ENCODE measurements around the gene PSMC2. TPM values are rescaled to one million over a fixed set of nuclear protein-coding genes. Genes with fewer than 3 reads are reported as not detected.

PSMC2 gene
- total and polyA plus RNA-seq, 2 experiments from 2014 or later = 107 to 131 TPM

DNA sequence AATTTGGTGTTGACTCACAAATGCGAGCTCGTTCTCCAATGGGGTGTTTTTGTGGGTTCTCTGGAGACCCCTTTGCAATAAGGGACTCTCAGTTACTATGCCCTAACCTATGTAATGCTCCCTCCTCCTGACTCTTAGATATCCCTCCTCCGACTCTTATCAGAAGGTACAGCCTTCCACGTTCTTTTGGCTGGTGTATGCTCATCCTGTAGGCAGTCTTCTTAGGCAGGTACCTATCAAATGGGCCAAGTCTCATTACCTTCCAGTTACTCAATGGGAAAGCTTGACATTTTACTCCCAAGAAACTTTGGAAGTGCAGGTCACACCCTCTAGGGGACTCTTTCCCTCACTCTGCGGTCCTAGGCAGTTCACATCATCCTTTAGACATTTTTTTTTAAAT, 66.0 kb downstream of the PSMC2 start (continued):
- TF ChIP-seq, protein P1, sequence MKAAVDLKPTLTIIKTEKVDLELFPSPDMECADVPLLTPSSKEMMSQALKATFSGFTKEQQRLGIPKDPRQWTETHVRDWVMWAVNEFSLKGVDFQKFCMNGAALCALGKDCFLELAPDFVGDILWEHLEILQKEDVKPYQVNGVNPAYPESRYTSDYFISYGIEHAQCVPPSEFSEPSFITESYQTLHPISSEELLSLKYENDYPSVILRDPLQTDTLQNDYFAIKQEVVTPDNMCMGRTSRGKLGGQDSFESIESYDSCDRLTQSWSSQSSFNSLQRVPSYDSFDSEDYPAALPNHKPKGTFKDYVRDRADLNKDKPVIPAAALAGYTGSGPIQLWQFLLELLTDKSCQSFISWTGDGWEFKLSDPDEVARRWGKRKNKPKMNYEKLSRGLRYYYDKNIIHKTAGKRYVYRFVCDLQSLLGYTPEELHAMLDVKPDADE (IDR thresholded peaks at IDR 0.05) = no peak
- TF ChIP-seq EZH2 (IDR thresholded peaks at IDR 0.05; ENCODE audit: low read depth, unreplicated experiment) = no peak
- TF ChIP-seq ZNF114 (CRISPR knock-in tag; IDR thresholded peaks at IDR 0.05) = no peak

DNA sequence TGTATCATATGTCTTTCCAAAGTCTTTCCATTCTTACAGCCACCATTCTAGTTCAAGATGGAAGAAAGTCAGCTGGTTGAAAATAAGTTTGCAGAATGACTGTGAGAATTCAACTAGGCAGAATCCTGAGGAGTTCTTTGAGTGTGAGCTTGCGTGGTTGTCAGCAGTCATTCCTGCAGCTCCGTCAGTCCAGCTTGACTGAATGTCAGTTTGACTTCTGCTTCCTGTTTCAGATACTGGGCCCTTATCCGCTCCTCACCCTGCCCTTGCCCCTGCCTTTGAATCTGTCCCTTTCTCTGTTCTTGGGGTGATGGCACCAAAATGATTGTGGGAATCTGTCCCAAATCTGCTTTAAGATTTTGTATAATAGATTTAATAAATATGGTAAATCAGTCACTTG, 70.8 kb downstream of the PSMC2 start:
- H3K27me3 Mint-ChIP-seq (ENCODE audit: insufficient read depth, low read depth, poor library complexity) = peaks cover 2% of the 10 kb centered on the region
- 0 out of 3 replicates have a peak, but pooled peaks cover 6% of the 10 kb centered on the region for H3K4me1 Mint-ChIP-seq
- TF ChIP-seq, protein P2, sequence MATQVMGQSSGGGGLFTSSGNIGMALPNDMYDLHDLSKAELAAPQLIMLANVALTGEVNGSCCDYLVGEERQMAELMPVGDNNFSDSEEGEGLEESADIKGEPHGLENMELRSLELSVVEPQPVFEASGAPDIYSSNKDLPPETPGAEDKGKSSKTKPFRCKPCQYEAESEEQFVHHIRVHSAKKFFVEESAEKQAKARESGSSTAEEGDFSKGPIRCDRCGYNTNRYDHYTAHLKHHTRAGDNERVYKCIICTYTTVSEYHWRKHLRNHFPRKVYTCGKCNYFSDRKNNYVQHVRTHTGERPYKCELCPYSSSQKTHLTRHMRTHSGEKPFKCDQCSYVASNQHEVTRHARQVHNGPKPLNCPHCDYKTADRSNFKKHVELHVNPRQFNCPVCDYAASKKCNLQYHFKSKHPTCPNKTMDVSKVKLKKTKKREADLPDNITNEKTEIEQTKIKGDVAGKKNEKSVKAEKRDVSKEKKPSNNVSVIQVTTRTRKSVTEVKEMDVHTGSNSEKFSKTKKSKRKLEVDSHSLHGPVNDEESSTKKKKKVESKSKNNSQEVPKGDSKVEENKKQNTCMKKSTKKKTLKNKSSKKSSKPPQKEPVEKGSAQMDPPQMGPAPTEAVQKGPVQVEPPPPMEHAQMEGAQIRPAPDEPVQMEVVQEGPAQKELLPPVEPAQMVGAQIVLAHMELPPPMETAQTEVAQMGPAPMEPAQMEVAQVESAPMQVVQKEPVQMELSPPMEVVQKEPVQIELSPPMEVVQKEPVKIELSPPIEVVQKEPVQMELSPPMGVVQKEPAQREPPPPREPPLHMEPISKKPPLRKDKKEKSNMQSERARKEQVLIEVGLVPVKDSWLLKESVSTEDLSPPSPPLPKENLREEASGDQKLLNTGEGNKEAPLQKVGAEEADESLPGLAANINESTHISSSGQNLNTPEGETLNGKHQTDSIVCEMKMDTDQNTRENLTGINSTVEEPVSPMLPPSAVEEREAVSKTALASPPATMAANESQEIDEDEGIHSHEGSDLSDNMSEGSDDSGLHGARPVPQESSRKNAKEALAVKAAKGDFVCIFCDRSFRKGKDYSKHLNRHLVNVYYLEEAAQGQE (IDR thresholded peaks at IDR 0.05; ENCODE audit: unreplicated experiment) = no peak
- TF ChIP-seq ZNF114 (CRISPR knock-in tag; IDR thresholded peaks at IDR 0.05) (no peak), EZH2 (IDR thresholded peaks at IDR 0.05; ENCODE audit: low read depth, unreplicated experiment) (no peak), STAT1 (IDR thresholded peaks at IDR 0.05; ENCODE audit: unreplicated experiment) (no peak), NANOG (IDR thresholded peaks at IDR 0.05; ENCODE audit: borderline replicate concordance) (no peak), CREB1 (CRISPR knock-in tag; IDR thresholded peaks at IDR 0.05; ENCODE audit: low read depth) (no peak), POLR2AphosphoS5 (IDR thresholded peaks at IDR 0.05; ENCODE audit: low read depth) (no peak), ZNF331 (CRISPR knock-in tag; IDR thresholded peaks at IDR 0.05; ENCODE audit: low read depth) (no peak)
- TF ChIP-seq, protein P1 (IDR thresholded peaks at IDR 0.05) = no peak
- TF ChIP-seq, protein P3, sequence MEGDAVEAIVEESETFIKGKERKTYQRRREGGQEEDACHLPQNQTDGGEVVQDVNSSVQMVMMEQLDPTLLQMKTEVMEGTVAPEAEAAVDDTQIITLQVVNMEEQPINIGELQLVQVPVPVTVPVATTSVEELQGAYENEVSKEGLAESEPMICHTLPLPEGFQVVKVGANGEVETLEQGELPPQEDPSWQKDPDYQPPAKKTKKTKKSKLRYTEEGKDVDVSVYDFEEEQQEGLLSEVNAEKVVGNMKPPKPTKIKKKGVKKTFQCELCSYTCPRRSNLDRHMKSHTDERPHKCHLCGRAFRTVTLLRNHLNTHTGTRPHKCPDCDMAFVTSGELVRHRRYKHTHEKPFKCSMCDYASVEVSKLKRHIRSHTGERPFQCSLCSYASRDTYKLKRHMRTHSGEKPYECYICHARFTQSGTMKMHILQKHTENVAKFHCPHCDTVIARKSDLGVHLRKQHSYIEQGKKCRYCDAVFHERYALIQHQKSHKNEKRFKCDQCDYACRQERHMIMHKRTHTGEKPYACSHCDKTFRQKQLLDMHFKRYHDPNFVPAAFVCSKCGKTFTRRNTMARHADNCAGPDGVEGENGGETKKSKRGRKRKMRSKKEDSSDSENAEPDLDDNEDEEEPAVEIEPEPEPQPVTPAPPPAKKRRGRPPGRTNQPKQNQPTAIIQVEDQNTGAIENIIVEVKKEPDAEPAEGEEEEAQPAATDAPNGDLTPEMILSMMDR (conservative IDR thresholded peaks at IDR 0.05; ENCODE audit: low read depth in 2 of 2) = no peak
- TF ChIP-seq, protein P4, sequence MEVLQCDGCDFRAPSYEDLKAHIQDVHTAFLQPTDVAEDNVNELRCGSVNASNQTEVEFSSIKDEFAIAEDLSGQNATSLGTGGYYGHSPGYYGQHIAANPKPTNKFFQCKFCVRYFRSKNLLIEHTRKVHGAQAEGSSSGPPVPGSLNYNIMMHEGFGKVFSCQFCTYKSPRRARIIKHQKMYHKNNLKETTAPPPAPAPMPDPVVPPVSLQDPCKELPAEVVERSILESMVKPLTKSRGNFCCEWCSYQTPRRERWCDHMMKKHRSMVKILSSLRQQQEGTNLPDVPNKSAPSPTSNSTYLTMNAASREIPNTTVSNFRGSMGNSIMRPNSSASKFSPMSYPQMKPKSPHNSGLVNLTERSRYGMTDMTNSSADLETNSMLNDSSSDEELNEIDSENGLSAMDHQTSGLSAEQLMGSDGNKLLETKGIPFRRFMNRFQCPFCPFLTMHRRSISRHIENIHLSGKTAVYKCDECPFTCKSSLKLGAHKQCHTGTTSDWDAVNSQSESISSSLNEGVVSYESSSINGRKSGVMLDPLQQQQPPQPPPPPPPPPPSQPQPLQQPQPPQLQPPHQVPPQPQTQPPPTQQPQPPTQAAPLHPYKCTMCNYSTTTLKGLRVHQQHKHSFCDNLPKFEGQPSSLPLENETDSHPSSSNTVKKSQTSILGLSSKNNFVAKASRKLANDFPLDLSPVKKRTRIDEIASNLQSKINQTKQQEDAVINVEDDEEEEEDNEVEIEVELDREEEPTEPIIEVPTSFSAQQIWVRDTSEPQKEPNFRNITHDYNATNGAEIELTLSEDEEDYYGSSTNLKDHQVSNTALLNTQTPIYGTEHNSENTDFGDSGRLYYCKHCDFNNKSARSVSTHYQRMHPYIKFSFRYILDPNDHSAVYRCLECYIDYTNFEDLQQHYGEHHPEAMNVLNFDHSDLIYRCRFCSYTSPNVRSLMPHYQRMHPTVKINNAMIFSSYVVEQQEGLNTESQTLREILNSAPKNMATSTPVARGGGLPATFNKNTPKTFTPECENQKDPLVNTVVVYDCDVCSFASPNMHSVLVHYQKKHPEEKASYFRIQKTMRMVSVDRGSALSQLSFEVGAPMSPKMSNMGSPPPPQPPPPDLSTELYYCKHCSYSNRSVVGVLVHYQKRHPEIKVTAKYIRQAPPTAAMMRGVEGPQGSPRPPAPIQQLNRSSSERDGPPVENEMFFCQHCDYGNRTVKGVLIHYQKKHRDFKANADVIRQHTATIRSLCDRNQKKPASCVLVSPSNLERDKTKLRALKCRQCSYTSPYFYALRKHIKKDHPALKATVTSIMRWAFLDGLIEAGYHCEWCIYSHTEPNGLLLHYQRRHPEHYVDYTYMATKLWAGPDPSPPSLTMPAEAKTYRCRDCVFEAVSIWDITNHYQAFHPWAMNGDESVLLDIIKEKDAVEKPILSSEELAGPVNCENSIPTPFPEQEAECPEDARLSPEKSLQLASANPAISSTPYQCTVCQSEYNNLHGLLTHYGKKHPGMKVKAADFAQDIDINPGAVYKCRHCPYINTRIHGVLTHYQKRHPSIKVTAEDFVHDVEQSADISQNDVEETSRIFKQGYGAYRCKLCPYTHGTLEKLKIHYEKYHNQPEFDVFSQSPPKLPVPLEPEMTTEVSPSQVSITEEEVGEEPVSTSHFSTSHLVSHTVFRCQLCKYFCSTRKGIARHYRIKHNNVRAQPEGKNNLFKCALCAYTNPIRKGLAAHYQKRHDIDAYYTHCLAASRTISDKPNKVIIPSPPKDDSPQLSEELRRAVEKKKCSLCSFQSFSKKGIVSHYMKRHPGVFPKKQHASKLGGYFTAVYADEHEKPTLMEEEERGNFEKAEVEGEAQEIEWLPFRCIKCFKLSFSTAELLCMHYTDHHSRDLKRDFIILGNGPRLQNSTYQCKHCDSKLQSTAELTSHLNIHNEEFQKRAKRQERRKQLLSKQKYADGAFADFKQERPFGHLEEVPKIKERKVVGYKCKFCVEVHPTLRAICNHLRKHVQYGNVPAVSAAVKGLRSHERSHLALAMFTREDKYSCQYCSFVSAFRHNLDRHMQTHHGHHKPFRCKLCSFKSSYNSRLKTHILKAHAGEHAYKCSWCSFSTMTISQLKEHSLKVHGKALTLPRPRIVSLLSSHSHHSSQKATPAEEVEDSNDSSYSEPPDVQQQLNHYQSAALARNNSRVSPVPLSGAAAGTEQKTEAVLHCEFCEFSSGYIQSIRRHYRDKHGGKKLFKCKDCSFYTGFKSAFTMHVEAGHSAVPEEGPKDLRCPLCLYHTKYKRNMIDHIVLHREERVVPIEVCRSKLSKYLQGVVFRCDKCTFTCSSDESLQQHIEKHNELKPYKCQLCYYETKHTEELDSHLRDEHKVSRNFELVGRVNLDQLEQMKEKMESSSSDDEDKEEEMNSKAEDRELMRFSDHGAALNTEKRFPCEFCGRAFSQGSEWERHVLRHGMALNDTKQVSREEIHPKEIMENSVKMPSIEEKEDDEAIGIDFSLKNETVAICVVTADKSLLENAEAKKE (CRISPR knock-in tag; IDR thresholded peaks at IDR 0.05) = no peak

More for the DNA sequence above, 70.8 kb downstream of the PSMC2 start:
- H2AFZ ChIP-seq = no peak overlapping the region
- Mint-ChIP-seq H3K9me3 (no peaks in the 10 kb centered on the region), H3K36me3 (ENCODE audit: low read depth) (no peaks in the 10 kb centered on the region), H3K4me3 (no peak overlapping the region), H3K27ac (no peak overlapping the region)
- no peaks in the 10 kb centered on the region for H3K36me3 ChIP-seq (ENCODE audit: insufficient read depth)
- no peak overlapping the region for H3K4me2 ChIP-seq
- no peak overlapping the region for H3K27ac ChIP-seq (ENCODE audit: low read depth)
- no peaks in the 10 kb centered on the region for H4K20me1 ChIP-seq (replicated peaks; ENCODE audit: insufficient read depth)
- H3K27me3 ChIP-seq (ENCODE audit: insufficient read depth) = no peaks in the 10 kb centered on the region
- no peak overlapping the region for H3K4me3 ChIP-seq
- H3F3A ChIP-seq (replicated peaks; ENCODE audit: low read depth) = no peaks in the 10 kb centered on the region
- ATAC-seq (no peak), DNase-seq (ENCODE audit: low spot score) (no peak)
- no peaks in the 10 kb centered on the region for H3K9me2 ChIP-seq (ENCODE audit: insufficient read depth)
- H3K4me1 ChIP-seq (ENCODE audit: insufficient read depth) = no peaks in the 10 kb centered on the region
- H3K79me2 ChIP-seq (replicated peaks; ENCODE audit: insufficient read depth) = no peaks in the 10 kb centered on the region

All from GM23338 (cell line).